Mammary epithelial cell (primary cell): Measurements from ENCODE around the gene TUBA3C.

Source experiments
- CTCF ChIP-seq, 2 donors: IDR thresholded peaks in 1 of 2; conservative IDR thresholded peaks in 1 of 2; 2 replicates each; pipeline ENCODE4 v1.5.1; 2011 to 2012; ENCODE audit warnings: inconsistent platforms in 2 of 2, low read length in 2 of 2, mild to moderate bottlenecking in 2 of 2, control low read depth in 1 of 2, low read depth in 1 of 2; ENCODE audit not compliant: insufficient read depth in 1 of 2; ENCODE audit errors: extremely low read depth in 1 of 2
- EZH2 ChIP-seq: IDR thresholded peaks from 2 replicates; pipeline ENCODE4 v1.6.1; 2012; ENCODE audit warnings: low read length, inconsistent platforms, borderline replicate concordance

GRCh38 chr13:19184176-19184575 lies 2.6 kb upstream of the TUBA3C start:
- TF ChIP-seq CTCF (conservative IDR thresholded peaks at IDR 0.05 in 1 of 2, IDR thresholded peaks at IDR 0.05 in 1 of 2; ENCODE audit: extremely low read depth in 1 of 2, insufficient read depth in 1 of 2, low read depth in 1 of 2, low read length in 2 of 2) (no peak), EZH2 (no peak)
